Iris pigment epithelial cell (primary cell): ENCODE data around the gene AK9.
"Not testable (repeated sequence)": the region's sequence is repeated elsewhere in the genome, so short reads cannot be mapped to it uniquely, and the experiment has no call there.

Experiments used
- DNase-seq: peaks from one replicate; pipeline ENCODE4 v3.0.0-alpha.2; 2011; ENCODE audit warnings: low read depth

Gene AK9

GRCh38 chr6:109625199-109625598 lies 65.8 kb downstream of the AK9 start:
- no peak for DNase-seq

- peak; percentile 1 for DNase-seq
Observed at GRCh38 chr6:109623288-109623687, 67.7 kb downstream of the AK9 start.

- no peak for DNase-seq
Observed at GRCh38 chr6:109612268-109612667, 78.7 kb downstream of the AK9 start.

GRCh38 chr6:109611502-109611901 lies 79.5 kb downstream of the AK9 start:
- DNase-seq: no peak

GRCh38 chr6:109610590-109610989 lies 80.4 kb downstream of the AK9 start:
- peak; percentile 11 for DNase-seq

- no peak for DNase-seq
Observed at GRCh38 chr6:109609737-109610136, 81.3 kb downstream of the AK9 start.

GRCh38 chr6:109606359-109606758 lies 84.6 kb downstream of the AK9 start:
- DNase-seq: no peak

- DNase-seq: peak; percentile 66
Observed at GRCh38 chr6:109595998-109596397, 95.0 kb downstream of the AK9 start.

- DNase-seq: peak; percentile 40
Observed at GRCh38 chr6:109580519-109580918, 110.5 kb downstream of the AK9 start.

- peak; percentile 1 for DNase-seq
Observed at GRCh38 chr6:109579361-109579760, 111.6 kb downstream of the AK9 start.

GRCh38 chr6:109569901-109570300 lies 121.1 kb downstream of the AK9 start:
- DNase-seq: not testable (repeated sequence)

GRCh38 chr6:109561844-109562243 lies 129.2 kb downstream of the AK9 start:
- no peak for DNase-seq

GRCh38 chr6:109531446-109531845 lies 159.6 kb downstream of the AK9 start:
- no peak for DNase-seq

- DNase-seq: no peak
Observed at GRCh38 chr6:109527989-109528388, 163.0 kb downstream of the AK9 start.

- peak; percentile 65 for DNase-seq
Observed at GRCh38 chr6:109526905-109527628, 163.9 kb downstream of the AK9 start.

- DNase-seq: no peak
Observed at GRCh38 chr6:109524129-109524528, 166.9 kb downstream of the AK9 start.

- DNase-seq: peak; percentile 66
Observed at GRCh38 chr6:109523478-109523877, 167.5 kb downstream of the AK9 start.

GRCh38 chr6:109521080-109521479 lies 169.9 kb downstream of the AK9 start:
- DNase-seq: no peak

GRCh38 chr6:109519647-109520046 lies 171.4 kb downstream of the AK9 start:
- DNase-seq: not testable (repeated sequence)

GRCh38 chr6:109516929-109517328 lies 174.1 kb downstream of the AK9 start:
- DNase-seq: no peak

GRCh38 chr6:109515781-109516409 lies 175.1 kb downstream of the AK9 start:
- peak; percentile 15 for DNase-seq

GRCh38 chr6:109514946-109515345 lies 176.1 kb downstream of the AK9 start:
- no peak for DNase-seq

- DNase-seq: peak; percentile 22
Observed at GRCh38 chr6:109513571-109514071, 177.4 kb downstream of the AK9 start.
